Esophagus muscularis mucosa (tissue), 4 donors: Measurements from ENCODE around the gene NDST1. TPM values are rescaled to one million over a fixed set of nuclear protein-coding genes. Genes with fewer than 3 reads are reported as not detected.

Experiments
- DNase-seq: peaks from one replicate; pipeline ENCODE4 v3.0.0-alpha.2; 2017; ENCODE audit errors: extremely low spot score
- H3K27ac ChIP-seq, 4 donors: fragments of 200-600 bp; sonication (generic); replicated peaks in 1 of 4; 1 replicate in 3 of 4; 2 replicates in 1 of 4; pipeline ENCODE4 v1.5.1; 2016 to 2019; ENCODE audit warnings: mild to moderate bottlenecking in 1 of 4
- H3K27me3 ChIP-seq, 4 donors: fragments of 200-600 bp; sonication (generic); one replicate each; pipeline versions ENCODE4 v1.5.1 to v1.6.0; 2016 to 2019
- H3K36me3 ChIP-seq, 4 donors: fragments of 200-600 bp; sonication (generic); one replicate each; pipeline ENCODE4 v1.5.1; 2016 to 2019
- H3K4me1 ChIP-seq, 4 donors: fragments of 200-600 bp; sonication (generic); one replicate each; pipeline ENCODE4 v1.5.1; 2016 to 2019
- H3K4me3 ChIP-seq, 4 donors: fragments of 200-600 bp; sonication (generic); 1 replicate in 2 of 4; 2 replicates in 2 of 4; pipeline ENCODE4 v1.5.1; 2016 to 2019; ENCODE audit warnings: mild to moderate bottlenecking in 4 of 4, moderate library complexity in 1 of 4
- H3K9me3 ChIP-seq, 4 donors: fragments of 200-600 bp; sonication (generic); 1 replicate in 3 of 4; 2 replicates in 1 of 4; pipeline ENCODE4 v1.5.1; 2016 to 2019
- CTCF ChIP-seq, 3 experiments: fragments of 200-600 bp in 2 of 3; fragments of 450-650 bp in 1 of 3; sonication (generic) in 2 of 3; IDR thresholded peaks; one replicate each; pipeline ENCODE4 v1.5.1; 2017 to 2019; ENCODE audit warnings: antibody characterized with exemption in 3 of 3, mild to moderate bottlenecking in 2 of 3, moderate library complexity in 1 of 3
- EP300 ChIP-seq: sonication (generic); formaldehyde crosslinking; IDR thresholded peaks from one replicate; pipeline ENCODE4 v1.6.1; 2017; ENCODE audit warnings: antibody characterized with exemption
- POLR2A ChIP-seq: fragments of 450-650 bp; IDR thresholded peaks from one replicate; pipeline ENCODE4 v1.6.1; 2017; ENCODE audit warnings: antibody characterized with exemption, moderate library complexity, mild to moderate bottlenecking, low read depth
- POLR2AphosphoS5 ChIP-seq, 2 donors: sonication (generic); formaldehyde crosslinking; IDR thresholded peaks; one replicate each; pipeline ENCODE4 v1.6.1; 2017; ENCODE audit warnings: antibody characterized with exemption in 2 of 2
- WGBS: methylation state at CpG from one replicate; pipeline ENCODE4 v1.1.5; 2018; 5-methylcytosine and 5-hydroxymethylcytosine counted together
- intact Hi-C: fragments of 100-400 bp; cut with DNase I; formaldehyde crosslinking; loops from one replicate; pipeline ENCODE4 v1.15.1; 2023
- total RNA-seq, 4 donors: library from RNA; depleted of rRNA; stranded (reverse); fragments of >200 nt; gene quantifications; one replicate each; pipeline versions ENCODE4 v1.1.0 to v1.2.1, GENCODE V29; 2016

Gene NDST1
- total RNA-seq, 4 donors from 2014 or later, result 48.2 to 113 (median 74.5) TPM

GRCh38 chr5:150521939-150522503 lies 14.1 kb downstream of the NDST1 start:
- H3K4me1 ChIP-seq, result peaks cover 90 to 98% (median 96%) of the 10 kb centered on the region in 4 donors
- TF ChIP-seq POLR2AphosphoS5 (IDR thresholded peaks at IDR 0.05) (no peak), EP300 (no peak), POLR2A (no peak)
- no peak for DNase-seq
- H3K36me3 ChIP-seq, result peaks cover 0 to 34% (median 17%) of the 10 kb centered on the region in 4 donors
- peak overlapping the region in 2 of 4 donors; percentile 15 to 61 for H3K27ac ChIP-seq
- intact Hi-C loops, result loop anchor here (2.0 to 5.0 kb wide), 2 partner anchors 35 to 63 kb away; no protein-coding TSS in a partner anchor
- H3K9me3 ChIP-seq, result no peaks in the 10 kb centered on the region
- no peaks in the 10 kb centered on the region for H3K27me3 ChIP-seq
- no peak overlapping the region for H3K4me3 ChIP-seq
- WGBS, result 95% methylated on average over 11 of the region's 11 CpGs

- 70% methylated on average over 14 of the region's 14 CpGs for WGBS
- Histone ChIP-seq H3K27me3 (no peaks in the 10 kb centered on the region), H3K27ac (peak overlapping the region in 3 of 4 donors; percentile 15 to 61 (median 18)), H3K4me1 (peaks cover 82 to 98% (median 94%) of the 10 kb centered on the region in 4 donors), H3K4me3 (no peak overlapping the region), H3K9me3 (no peaks in the 10 kb centered on the region), H3K36me3 (peaks cover under 1 to 39% (median 23%) of the 10 kb centered on the region in 4 donors)
- DNase-seq, result no peak
- intact Hi-C loops, result loop anchor here (2.0 to 5.0 kb wide), 2 partner anchors 35 to 64 kb away; no protein-coding TSS in a partner anchor
- TF ChIP-seq POLR2AphosphoS5 (IDR thresholded peaks at IDR 0.05), result no peak
- no peak for TF ChIP-seq EP300
- TF ChIP-seq CTCF (IDR thresholded peaks at IDR 0.05), result no peak
- no peak for TF ChIP-seq POLR2A
Measured at GRCh38 chr5:150522504-150523414, 14.8 kb downstream of the NDST1 start.

- H3K9me3 ChIP-seq, result no peaks in the 10 kb centered on the region
- H3K36me3 ChIP-seq, result peaks cover 9 to 49% (median 31%) of the 10 kb centered on the region in 4 donors
- H3K27me3 ChIP-seq, result no peaks in the 10 kb centered on the region
- intact Hi-C loops, result loop anchor here (2.0 to 5.0 kb wide), 2 partner anchors 36 to 65 kb away; no protein-coding TSS in a partner anchor
- TF ChIP-seq CTCF (IDR thresholded peaks at IDR 0.05) (peak; percentile 59 to 75 (median 64)), EP300 (no peak), POLR2AphosphoS5 (IDR thresholded peaks at IDR 0.05) (peak in 1 of 2 donors; percentile 32)
- H3K4me3 ChIP-seq, result no peak overlapping the region
- WGBS, result 69% methylated on average over 7 of the region's 12 CpGs
- H3K27ac ChIP-seq, result peak overlapping the region in 3 of 4 donors; percentile 18 to 61 (median 20)
- peaks cover 74 to 96% (median 88%) of the 10 kb centered on the region in 4 donors for H3K4me1 ChIP-seq
- no peak for DNase-seq
Measured at GRCh38 chr5:150523472-150524350, 15.8 kb downstream of the NDST1 start.

GRCh38 chr5:150525163-150525562 lies 17.2 kb downstream of the NDST1 start:
- peak overlapping the region in 3 of 4 donors; percentile 5 to 20 (median 15) for H3K27ac ChIP-seq
- intact Hi-C loops, result no loop called here

More at GRCh38 chr5:150525163-150525562, 17.2 kb downstream of the NDST1 start:
- no peak for DNase-seq
- Histone ChIP-seq H3K36me3 (peaks cover 9 to 36% (median 29%) of the 10 kb centered on the region in 4 donors), H3K4me3 (no peak overlapping the region), H3K9me3 (no peaks in the 10 kb centered on the region), H3K4me1 (peaks cover 69 to 95% (median 87%) of the 10 kb centered on the region in 4 donors), H3K27me3 (no peaks in the 10 kb centered on the region)
- TF ChIP-seq POLR2A (no peak), EP300 (no peak), POLR2AphosphoS5 (IDR thresholded peaks at IDR 0.05) (no peak), CTCF (IDR thresholded peaks at IDR 0.05) (no peak)
- 67% methylated on average over 1 of the region's 8 CpGs for WGBS
